Eye (tissue), 1 donor: Measurements from ENCODE around the gene PSMB3.

Source experiments
- DNase-seq: peaks from one replicate; pipeline ENCODE4 v3.0.0-alpha.2; 2015

PSMB3 gene

GRCh38 chr17:38798614-38799500 is 46.3 kb downstream of the PSMB3 start:
- peak; percentile 9 for DNase-seq

- peak; percentile 99 for DNase-seq
Measured at GRCh38 chr17:38799501-38800236, 47.1 kb downstream of the PSMB3 start, which contains the start of gene PIP4K2B. Gene PIP4K2B (minus strand): TSS chr17:38799556. CDS start chr17:38799424, 132 bp downstream.

GRCh38 chr17:38800237-38800760 is 47.8 kb downstream of the PSMB3 start:
- DNase-seq, result no peak

DNA sequence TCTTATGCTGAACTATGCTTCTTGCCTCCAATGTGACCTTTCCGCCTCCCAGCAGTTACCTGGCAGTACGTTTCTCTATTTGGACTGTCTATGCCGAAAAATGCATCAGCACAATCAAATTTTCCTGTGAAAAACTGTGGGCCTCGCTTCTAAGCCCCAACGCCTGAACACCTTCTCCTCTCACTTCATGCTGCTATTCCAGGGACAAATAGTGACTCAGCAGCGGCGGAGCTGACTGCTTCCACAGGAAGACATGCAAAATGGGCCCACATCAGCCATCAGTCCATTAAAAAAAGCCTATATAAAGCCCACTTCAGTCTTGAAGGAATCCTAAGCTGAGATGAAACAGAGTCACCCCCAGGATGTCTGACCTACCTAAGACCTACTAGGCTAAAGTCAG is 57.3 kb downstream of the PSMB3 start:
- DNase-seq, result no peak
